Gastroesophageal sphincter (tissue), 4 donors: Measurements from ENCODE around the gene ZMIZ1. TPM values are rescaled to one million over a fixed set of nuclear protein-coding genes. Genes with fewer than 3 reads are reported as not detected.
"Not testable (repeated sequence)": the region's sequence is repeated elsewhere in the genome, so short reads cannot be mapped to it uniquely, and the experiment has no call there.

Experiments used
- ATAC-seq: fragments of 150-250 bp; one replicate; pipeline ENCODE4 v1.9.1; 2016; ENCODE audit warnings: mild to moderate bottlenecking, moderate library complexity
- H3K27ac ChIP-seq, 4 donors: fragments of 200-600 bp; sonication (generic) in 3 of 4; 1 replicate in 3 of 4; 2 replicates in 1 of 4; pipeline ENCODE4 v1.5.1; 2016 to 2019
- H3K27me3 ChIP-seq: fragments of 200-600 bp; sonication (generic); one replicate; pipeline ENCODE4 v1.5.1; 2019
- H3K36me3 ChIP-seq, 2 donors: fragments of 200-600 bp; sonication (generic); one replicate each; pipeline ENCODE4 v1.5.1; 2019; ENCODE audit warnings: control low read depth in 1 of 2
- H3K4me1 ChIP-seq, 3 donors: fragments of 200-600 bp; sonication (generic); 1 replicate in 2 of 3; 2 replicates in 1 of 3; pipeline ENCODE4 v1.5.1; 2016 to 2019; ENCODE audit warnings: control low read depth in 2 of 3
- H3K4me3 ChIP-seq, 2 donors: fragments of 200-600 bp; sonication (generic); one replicate each; pipeline ENCODE4 v1.5.1; 2019; ENCODE audit warnings: mild to moderate bottlenecking in 1 of 2, moderate library complexity in 1 of 2
- H3K9me3 ChIP-seq, 3 donors: fragments of 200-600 bp; sonication (generic); one replicate each; pipeline ENCODE4 v1.5.1; 2017 to 2019; ENCODE audit warnings: control low read depth in 2 of 3
- EP300 ChIP-seq: sonication (generic); formaldehyde crosslinking; IDR thresholded peaks from one replicate; pipeline ENCODE4 v1.6.1; 2017; ENCODE audit warnings: antibody characterized with exemption, mild to moderate bottlenecking
- POLR2A ChIP-seq, 2 donors: fragments of 450-650 bp; IDR thresholded peaks; one replicate each; pipeline ENCODE4 v1.6.1; 2017; ENCODE audit warnings: antibody characterized with exemption in 2 of 2, mild to moderate bottlenecking in 2 of 2, moderate library complexity in 1 of 2
- POLR2AphosphoS5 ChIP-seq: sonication (generic); formaldehyde crosslinking; IDR thresholded peaks from one replicate; pipeline ENCODE4 v1.6.1; 2017; ENCODE audit warnings: antibody characterized with exemption
- WGBS, 2 donors: methylation state at CpG; one replicate each; pipeline ENCODE4 v1.1.5; 2018; ENCODE audit warnings: low coverage in 1 of 2; 5-methylcytosine and 5-hydroxymethylcytosine counted together
- total RNA-seq, 4 donors: library from RNA; depleted of rRNA; stranded (reverse); fragments of >200 nt; gene quantifications; one replicate each; pipeline ENCODE4 v1.1.0, GENCODE V29; 2016
- TF ChIP-seq, protein P1 (sequence below), 4 experiments: fragments of 200-600 bp in 2 of 4; fragments of 450-650 bp in 2 of 4; sonication (generic) in 1 of 4; IDR thresholded peaks; one replicate each; pipeline ENCODE4 v1.5.1; 2017 to 2019; ENCODE audit warnings: antibody characterized with exemption in 4 of 4, mild to moderate bottlenecking in 2 of 4, moderate library complexity in 2 of 4

The ZMIZ1 gene
- total RNA-seq, 4 donors from 2014 or later, result 36.3 to 79.2 (median 67.1) TPM

DNA sequence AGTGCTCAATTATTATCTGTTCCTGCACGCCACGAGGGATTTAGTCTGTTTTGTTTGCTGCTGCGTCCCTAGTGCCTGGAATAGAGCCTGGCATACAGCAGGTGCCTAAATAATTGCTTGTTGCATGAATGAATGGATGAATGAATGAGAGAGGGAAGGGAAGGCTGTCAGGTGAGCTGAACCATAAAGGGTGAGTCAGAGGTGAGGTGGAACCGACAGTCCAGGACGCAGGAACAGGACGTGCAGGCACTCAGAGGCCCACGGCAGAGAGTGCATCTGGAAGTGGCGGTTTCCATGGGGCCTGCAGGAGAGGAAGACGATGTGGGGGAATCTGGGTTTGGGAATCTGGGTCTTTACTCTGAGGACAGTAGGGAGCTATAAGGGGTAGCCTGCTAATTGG lies 260.8 kb downstream of the ZMIZ1 start:
- no peak for ATAC-seq
- WGBS, 2 donors, result 84 to 95% methylated on average over 5 to 8 of the region's 9 CpGs

GRCh38 chr10:79331226-79331625 lies 262.5 kb downstream of the ZMIZ1 start:
- Histone ChIP-seq H3K4me3 (no peak overlapping the region), H3K9me3 (no peaks in the 10 kb centered on the region), H3K27me3 (no peaks in the 10 kb centered on the region), H3K4me1 (peaks cover 0 to 6% (median 0%) of the 10 kb centered on the region in 3 donors), H3K36me3 (no peaks in the 10 kb centered on the region), H3K27ac (no peak overlapping the region)
- 80 to 81% methylated on average over 1 to 4 of the region's 5 CpGs for WGBS, 2 donors
- no peak for ATAC-seq
- no peak for TF ChIP-seq POLR2AphosphoS5
- TF ChIP-seq, protein P1, sequence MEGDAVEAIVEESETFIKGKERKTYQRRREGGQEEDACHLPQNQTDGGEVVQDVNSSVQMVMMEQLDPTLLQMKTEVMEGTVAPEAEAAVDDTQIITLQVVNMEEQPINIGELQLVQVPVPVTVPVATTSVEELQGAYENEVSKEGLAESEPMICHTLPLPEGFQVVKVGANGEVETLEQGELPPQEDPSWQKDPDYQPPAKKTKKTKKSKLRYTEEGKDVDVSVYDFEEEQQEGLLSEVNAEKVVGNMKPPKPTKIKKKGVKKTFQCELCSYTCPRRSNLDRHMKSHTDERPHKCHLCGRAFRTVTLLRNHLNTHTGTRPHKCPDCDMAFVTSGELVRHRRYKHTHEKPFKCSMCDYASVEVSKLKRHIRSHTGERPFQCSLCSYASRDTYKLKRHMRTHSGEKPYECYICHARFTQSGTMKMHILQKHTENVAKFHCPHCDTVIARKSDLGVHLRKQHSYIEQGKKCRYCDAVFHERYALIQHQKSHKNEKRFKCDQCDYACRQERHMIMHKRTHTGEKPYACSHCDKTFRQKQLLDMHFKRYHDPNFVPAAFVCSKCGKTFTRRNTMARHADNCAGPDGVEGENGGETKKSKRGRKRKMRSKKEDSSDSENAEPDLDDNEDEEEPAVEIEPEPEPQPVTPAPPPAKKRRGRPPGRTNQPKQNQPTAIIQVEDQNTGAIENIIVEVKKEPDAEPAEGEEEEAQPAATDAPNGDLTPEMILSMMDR (IDR thresholded peaks at IDR 0.05), result no peak
- TF ChIP-seq EP300, result no peak
- TF ChIP-seq POLR2A (IDR thresholded peaks at IDR 0.05), result no peak

More for the DNA sequence above, 260.8 kb downstream of the ZMIZ1 start:
- H3K36me3 ChIP-seq, result no peaks in the 10 kb centered on the region
- no peaks in the 10 kb centered on the region for H3K9me3 ChIP-seq
- no peak overlapping the region for H3K4me3 ChIP-seq
- TF ChIP-seq POLR2A (IDR thresholded peaks at IDR 0.05) (no peak), POLR2AphosphoS5 (no peak), EP300 (no peak)
- TF ChIP-seq, protein P1 (IDR thresholded peaks at IDR 0.05), result no peak
- H3K27ac ChIP-seq, result no peak overlapping the region
- no peaks in the 10 kb centered on the region for H3K4me1 ChIP-seq
- no peaks in the 10 kb centered on the region for H3K27me3 ChIP-seq

DNA sequence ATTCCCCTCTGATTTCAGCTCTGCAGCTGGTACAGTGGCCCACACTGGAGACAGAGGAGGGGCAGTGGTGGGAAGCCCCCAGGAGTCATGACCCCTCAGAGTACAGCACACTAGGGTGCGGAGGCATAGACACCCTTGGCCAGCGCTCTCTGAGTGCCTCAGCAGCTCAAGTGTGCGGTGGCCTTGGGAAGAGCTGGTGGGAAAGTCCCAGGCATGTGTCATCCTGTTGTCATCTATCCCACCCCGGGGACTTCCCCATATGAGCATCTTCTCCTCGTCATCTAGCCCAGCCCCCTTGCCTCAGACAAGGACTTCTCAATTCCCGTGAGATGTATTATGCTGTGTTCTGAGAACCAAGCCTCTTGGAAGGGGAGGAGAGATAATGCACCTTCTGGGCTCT lies 262.9 kb downstream of the ZMIZ1 start:
- no peak for ATAC-seq
- 65% methylated on average over 3 of the region's 6 CpGs; no CpG with 5 or more reads in 1 of the 2 donors for WGBS, 2 donors

DNA sequence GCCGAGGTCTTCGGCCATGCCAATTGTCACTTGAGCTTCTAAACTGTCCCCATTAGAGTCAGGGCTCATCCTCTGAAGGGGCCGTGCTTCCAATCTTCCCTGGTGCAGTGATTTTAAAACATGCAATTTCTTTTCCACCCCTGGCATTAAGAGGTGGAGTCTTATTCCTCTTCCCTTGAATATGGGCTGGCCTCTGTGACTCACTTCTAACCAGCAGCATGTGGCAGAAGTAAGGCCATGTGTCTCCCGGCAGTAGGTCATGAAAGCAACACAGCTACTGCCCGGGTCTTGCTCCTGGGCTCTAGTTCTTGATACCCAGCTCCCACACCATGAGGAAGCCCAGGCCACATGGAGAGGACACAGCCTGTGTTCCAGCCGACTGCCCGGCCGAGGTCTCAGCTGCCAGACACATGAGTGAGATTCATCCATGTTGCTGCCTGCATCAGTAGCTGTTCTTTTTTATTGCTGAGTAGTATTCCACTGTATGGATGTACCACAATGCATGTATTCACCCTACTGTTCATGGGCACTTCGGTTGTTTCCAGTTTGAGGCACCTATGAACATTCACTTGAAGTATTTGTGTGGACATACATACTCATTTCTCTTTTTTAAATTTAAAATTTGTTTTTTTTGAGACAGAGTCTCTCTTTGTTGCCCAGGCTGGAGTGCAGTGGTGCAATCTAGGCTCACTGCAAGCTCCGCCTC lies 264.0 kb downstream of the ZMIZ1 start:
- H3K27ac ChIP-seq, H3K4me1 ChIP-seq, H3K9me3 ChIP-seq, H3K36me3 ChIP-seq, H3K4me3 ChIP-seq, H3K27me3 ChIP-seq, ATAC-seq: not testable (repeated sequence)
- 60 to 92% methylated on average over 1 to 2 of the region's 10 CpGs for WGBS, 2 donors

More for the DNA sequence above, 262.9 kb downstream of the ZMIZ1 start:
- Histone ChIP-seq H3K9me3 (no peaks in the 10 kb centered on the region), H3K4me3 (no peak overlapping the region), H3K27me3 (no peaks in the 10 kb centered on the region), H3K4me1 (peaks cover 0 to 6% (median 0%) of the 10 kb centered on the region in 3 donors), H3K27ac (no peak overlapping the region), H3K36me3 (no peaks in the 10 kb centered on the region)
- TF ChIP-seq POLR2AphosphoS5, result no peak
- TF ChIP-seq EP300, result no peak
- TF ChIP-seq POLR2A (IDR thresholded peaks at IDR 0.05), result no peak
- TF ChIP-seq, protein P1 (IDR thresholded peaks at IDR 0.05), result no peak

DNA sequence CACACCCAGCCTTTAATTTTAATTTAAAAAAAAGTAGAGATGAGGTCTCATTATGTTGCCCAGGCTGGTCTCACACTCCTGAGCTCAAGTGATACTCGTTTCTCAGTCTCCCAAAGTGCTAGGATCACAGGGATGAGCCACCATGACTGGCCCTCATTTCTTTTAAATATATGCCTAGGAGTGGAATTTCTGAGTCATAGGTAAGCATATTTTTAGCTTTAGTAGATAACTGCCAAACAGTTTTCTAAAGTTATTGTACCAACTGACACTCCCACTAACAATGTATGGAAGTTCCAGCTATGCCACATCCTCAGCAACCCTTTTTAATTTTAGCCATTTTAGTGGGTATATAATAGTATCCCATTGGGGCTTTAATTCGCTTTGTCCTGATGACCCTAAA lies 264.7 kb downstream of the ZMIZ1 start:
- no peak for TF ChIP-seq POLR2A (IDR thresholded peaks at IDR 0.05)
- no peak for TF ChIP-seq POLR2AphosphoS5
- TF ChIP-seq EP300, result no peak
- TF ChIP-seq, protein P1 (IDR thresholded peaks at IDR 0.05), result no peak
- peaks cover 0 to 6% (median 0%) of the 10 kb centered on the region in 3 donors for H3K4me1 ChIP-seq
- no peaks in the 10 kb centered on the region for H3K36me3 ChIP-seq
- H3K9me3 ChIP-seq, result no peaks in the 10 kb centered on the region
- H3K4me3 ChIP-seq, result no peak overlapping the region
- H3K27ac ChIP-seq, result no peak overlapping the region
- WGBS, 2 donors, result 71 to 90% methylated on average over 1 to 2 of the region's 2 CpGs
- no peaks in the 10 kb centered on the region for H3K27me3 ChIP-seq
- ATAC-seq, result no peak
